Smooth muscle cell (in vitro differentiated cells): ENCODE results near the gene NCAM1. TPM values are rescaled to one million over a fixed set of nuclear protein-coding genes. Genes with fewer than 3 reads are reported as not detected.

Experiments
- DNase-seq: peaks from one replicate; lab custom pipeline; 2025; ENCODE audit not compliant: unreplicated experiment; lab: John Stamatoyannopoulos, UW
- H2AFZ ChIP-seq: fragments of 200-600 bp; sonication (generic); 2 replicates; pipeline ENCODE4 v1.6.0; 2016; ENCODE audit warnings: antibody characterized with exemption, low read depth, mild to moderate bottlenecking
- H3F3A ChIP-seq: fragments of 200-600 bp; sonication (generic); 2 replicates; pipeline ENCODE4 v1.6.0; 2017; ENCODE audit warnings: antibody characterized with exemption, low read depth
- H3K27ac ChIP-seq: fragments of 200-600 bp; sonication (generic); 2 replicates; pipeline ENCODE4 v1.5.1; 2016; ENCODE audit warnings: low read depth, mild to moderate bottlenecking
- H3K27me3 ChIP-seq: fragments of 200-600 bp; sonication (generic); 2 replicates; pipeline ENCODE4 v1.6.1; 2016; ENCODE audit warnings: low read depth, mild to moderate bottlenecking
- H3K36me3 ChIP-seq: fragments of 200-600 bp; sonication (generic); 2 replicates; pipeline ENCODE4 v1.5.1; 2016; ENCODE audit warnings: low read depth
- H3K4me1 ChIP-seq: fragments of 200-600 bp; sonication (generic); 2 replicates; pipeline ENCODE4 v1.5.1; 2016; ENCODE audit warnings: low read depth
- H3K4me2 ChIP-seq: fragments of 200-600 bp; sonication (generic); 2 replicates; pipeline ENCODE4 v1.6.0; 2016; ENCODE audit warnings: mild to moderate bottlenecking
- H3K4me3 ChIP-seq: fragments of 200-600 bp; sonication (generic); 2 replicates; pipeline ENCODE4 v1.5.1; 2016; ENCODE audit warnings: mild to moderate bottlenecking
- H3K79me2 ChIP-seq: fragments of 200-600 bp; sonication (generic); 2 replicates; pipeline ENCODE4 v1.6.0; 2016; ENCODE audit warnings: low read depth, mild to moderate bottlenecking
- H3K9ac ChIP-seq: fragments of 200-600 bp; sonication (generic); 2 replicates; pipeline ENCODE4 v1.6.0; 2016; ENCODE audit warnings: low read depth
- H3K9me3 ChIP-seq: fragments of 200-600 bp; sonication (generic); replicated peaks from 2 replicates; pipeline ENCODE4 v1.5.1; 2016; ENCODE audit warnings: low read depth
- H4K20me1 ChIP-seq: fragments of 200-600 bp; sonication (generic); 2 replicates; pipeline ENCODE4 v1.6.0; 2016; ENCODE audit warnings: low read depth
- CTCF ChIP-seq: fragments of 200-600 bp; sonication (generic); IDR thresholded peaks from 2 replicates; pipeline ENCODE4 v1.5.1; 2017; ENCODE audit warnings: borderline replicate concordance, mild to moderate bottlenecking, antibody characterized with exemption; ENCODE audit not compliant: insufficient read depth, poor library complexity, severe bottlenecking
- WGBS: methylation state at CpG from one replicate; pipeline ENCODE4 v1.1.7; 2016; ENCODE audit warnings: low lambda C conversion rate; 5-methylcytosine and 5-hydroxymethylcytosine counted together
- polyA plus RNA-seq: library from polyadenylated mRNA; unstranded; fragments of >200 nt; fragmentation: Nextera tagmentation; extraction: Ambion mirVana; gene quantifications from 2 replicates; pipeline ENCODE4 v1.2.1, GENCODE V29; 2016
- total RNA-seq: library from RNA; depleted of rRNA; stranded (reverse); fragments of >200 nt; gene quantifications from 2 replicates; pipeline ENCODE4 v1.2.3, GENCODE V29; 2014

The NCAM1 gene
- total and polyA plus RNA-seq, 2 experiments from 2014 or later: 8.1 to 12.0 TPM

DNA sequence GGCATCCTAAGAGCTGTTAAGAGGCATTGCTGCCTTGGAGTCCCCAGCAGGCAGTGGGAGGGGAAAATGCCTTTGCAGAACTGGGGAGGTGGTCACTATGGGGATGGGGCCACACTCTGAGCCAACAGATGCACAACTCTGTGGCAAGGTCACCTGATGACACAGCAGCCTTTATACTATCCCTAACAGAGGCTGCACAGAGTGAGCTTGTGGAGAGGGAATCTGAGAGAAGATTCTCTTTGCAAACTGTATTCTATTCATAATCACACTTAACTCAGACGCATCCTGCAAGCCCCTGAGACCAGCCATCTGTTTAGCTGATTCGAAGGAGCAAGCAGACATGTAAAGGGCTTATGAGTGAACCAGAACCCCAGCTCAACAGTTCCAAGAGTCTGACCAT lies 304.1 kb downstream of the NCAM1 start:
- no peak overlapping the region for H2AFZ ChIP-seq
- H3K4me1 ChIP-seq: no peaks in the 10 kb centered on the region
- H3K36me3 ChIP-seq: no peaks in the 10 kb centered on the region
- H3K79me2 ChIP-seq: no peaks in the 10 kb centered on the region
- no peaks in the 10 kb centered on the region for H3K9me3 ChIP-seq
- H3F3A ChIP-seq: no peaks in the 10 kb centered on the region
- TF ChIP-seq CTCF: no peak
- no peaks in the 10 kb centered on the region for H3K27me3 ChIP-seq
- H3K27ac ChIP-seq: no peak overlapping the region
- DNase-seq: no peak
- no peak overlapping the region for H3K4me2 ChIP-seq
- no peaks in the 10 kb centered on the region for H4K20me1 ChIP-seq
- 89% methylated on average over 2 of the region's 2 CpGs for WGBS
- H3K9ac ChIP-seq: no peak overlapping the region
- no peak overlapping the region for H3K4me3 ChIP-seq

DNA sequence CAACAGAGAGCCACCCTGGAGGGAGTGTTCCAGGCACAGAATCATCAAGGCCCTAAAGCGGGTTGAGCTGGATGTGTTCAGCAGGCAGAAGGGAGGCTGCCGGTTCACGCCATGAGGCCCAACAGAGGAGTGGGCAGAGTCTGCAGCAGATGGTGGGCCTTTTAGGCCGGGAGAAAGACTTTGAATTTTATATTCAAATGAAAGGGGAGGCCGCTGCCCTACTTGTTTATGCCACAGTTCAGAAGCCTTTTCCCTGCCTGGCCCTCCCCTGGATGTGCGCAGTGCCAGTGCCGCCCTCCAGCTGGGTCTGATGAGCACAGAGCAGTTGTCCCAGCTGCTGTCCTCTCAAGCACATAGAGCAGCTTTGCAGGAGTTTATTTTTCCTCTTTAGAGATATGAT lies 306.3 kb downstream of the NCAM1 start:
- no peak overlapping the region for H3K9ac ChIP-seq
- H3K4me2 ChIP-seq: no peak overlapping the region
- WGBS: 91% methylated on average over 7 of the region's 7 CpGs
- no peaks in the 10 kb centered on the region for H3K4me1 ChIP-seq
- no peaks in the 10 kb centered on the region for H3K79me2 ChIP-seq
- no peaks in the 10 kb centered on the region for H3K27me3 ChIP-seq
- H3F3A ChIP-seq: no peaks in the 10 kb centered on the region
- DNase-seq: no peak
- no peak overlapping the region for H3K27ac ChIP-seq
- no peaks in the 10 kb centered on the region for H4K20me1 ChIP-seq
- H3K4me3 ChIP-seq: no peak overlapping the region
- H3K36me3 ChIP-seq: no peaks in the 10 kb centered on the region
- no peaks in the 10 kb centered on the region for H3K9me3 ChIP-seq
- no peak overlapping the region for H2AFZ ChIP-seq
- TF ChIP-seq CTCF: no peak

DNA sequence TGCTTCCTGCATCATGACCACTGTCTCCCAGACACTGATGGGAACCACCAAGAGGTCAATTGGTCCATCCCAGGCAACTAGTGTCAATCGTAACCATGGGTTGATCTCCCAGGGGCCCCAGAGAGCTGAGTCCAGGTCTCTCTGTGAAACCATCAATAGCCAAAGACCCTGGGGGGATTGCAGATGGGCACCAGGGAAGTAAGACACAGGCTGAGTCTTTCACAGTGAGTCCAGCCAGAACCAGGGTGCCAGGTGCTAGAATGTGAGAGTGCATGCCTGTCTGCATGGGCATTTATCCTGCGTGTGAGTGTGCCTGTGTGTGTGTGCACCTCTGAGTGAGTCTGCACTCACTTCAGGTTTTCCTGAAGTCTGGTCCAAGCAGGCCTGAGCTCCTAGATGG lies 307.9 kb downstream of the NCAM1 start:
- Histone ChIP-seq H3K27ac (no peak overlapping the region), H3K9me3 (no peaks in the 10 kb centered on the region), H2AFZ (no peak overlapping the region), H3K9ac (no peak overlapping the region), H3K4me2 (no peak overlapping the region), H3F3A (no peaks in the 10 kb centered on the region), H4K20me1 (no peaks in the 10 kb centered on the region), H3K27me3 (no peaks in the 10 kb centered on the region), H3K4me3 (no peak overlapping the region), H3K36me3 (no peaks in the 10 kb centered on the region), H3K4me1 (no peaks in the 10 kb centered on the region), H3K79me2 (no peaks in the 10 kb centered on the region)
- no peak for DNase-seq
- 97% methylated on average over 2 of the region's 2 CpGs for WGBS
- TF ChIP-seq CTCF: no peak

GRCh38 chr11:113269636-113270035 lies 308.4 kb downstream of the NCAM1 start:
- H3F3A ChIP-seq: no peaks in the 10 kb centered on the region
- H3K79me2 ChIP-seq: no peaks in the 10 kb centered on the region
- no peak overlapping the region for H3K27ac ChIP-seq
- H3K4me2 ChIP-seq: no peak overlapping the region
- no peaks in the 10 kb centered on the region for H3K36me3 ChIP-seq
- no peaks in the 10 kb centered on the region for H4K20me1 ChIP-seq
- no peak overlapping the region for H2AFZ ChIP-seq
- DNase-seq: no peak
- no peak for TF ChIP-seq CTCF
- H3K4me3 ChIP-seq: no peak overlapping the region
- no peaks in the 10 kb centered on the region for H3K27me3 ChIP-seq
- no peaks in the 10 kb centered on the region for H3K4me1 ChIP-seq
- no peaks in the 10 kb centered on the region for H3K9me3 ChIP-seq
- H3K9ac ChIP-seq: no peak overlapping the region
- WGBS: 98% methylated on average over 5 of the region's 5 CpGs
